ENCODE measurements around the gene MEF2B. TPM values are rescaled to one million over a fixed set of nuclear protein-coding genes. Genes with fewer than 3 reads are reported as not detected.

Gene MEF2B
- total and polyA plus RNA-seq, 2 donors (not counting 3 experiments of a cell fraction or from before 2014, with no cell fraction given): 0.52 to 1.2 TPM

GRCh38 chr19:19191768-19192077, 21.7 kb upstream of the MEF2B start:
- dilution Hi-C loops (cut with MboI; ENCODE audit: extremely low pct_ligation_motif_present, low sequenced_read_pairs) (no loop called here), intact Hi-C loops (cut with micrococcal nuclease) (loop anchor here (1.0 to 10.0 kb wide), 4 partner anchors 12 to 293 kb away; partner anchors contain the start of genes MAU2, NR2C2AP and SUGP1)
- FAIRE-seq (no peak), DNase-seq (ENCODE audit: low read depth, low spot score) (no peak)
- peaks cover 0 to 3% of the 10 kb centered on the region in 2 experiments for H3K36me3 ChIP-seq (ENCODE audit: control insufficient read depth in 2 of 2, extremely low read depth in 1 of 2, insufficient read depth in 2 of 2, low read length in 2 of 2)
- ChIA-PET POLR2A (no interaction called here), CTCF (interaction anchor here (2.4 to 2.9 kb wide), 2 partner anchors 11 to 151 kb away, joined by 12 to 13 read pairs; partner anchors contain the start of gene NR2C2AP)
- peak overlapping the region; percentile 78 to 100 (median 98) for H3K4me3 ChIP-seq (replicated peaks in 1 of 3; ENCODE audit: insufficient read depth in 1 of 3, low read depth in 1 of 3, low read length in 3 of 3)
- no peaks in the 10 kb centered on the region for H4K20me1 ChIP-seq (replicated peaks; ENCODE audit: control insufficient read depth, extremely low read depth, insufficient read depth, low read length)
- no peaks in the 10 kb centered on the region for H3K9me1 ChIP-seq (replicated peaks; ENCODE audit: control insufficient read depth, extremely low read depth, insufficient read depth, low read length)
- no peaks in the 10 kb centered on the region for H3K9me3 ChIP-seq (replicated peaks; ENCODE audit: control insufficient read depth, insufficient read depth, low read length)
- H3K27ac ChIP-seq (ENCODE audit: insufficient read depth, low read depth, low read length): peak overlapping the region; percentile 98
- H3K4me2 ChIP-seq (ENCODE audit: insufficient read depth, low read length): peak overlapping the region; percentile 65
- H2AFZ ChIP-seq (ENCODE audit: low read depth, low read length): peak overlapping the region; percentile 100
- BruUV-seq (replicated peaks): TSS peak; percentile 35
- no peaks in the 10 kb centered on the region for H3K27me3 ChIP-seq (ENCODE audit: control insufficient read depth in 2 of 2, insufficient read depth in 2 of 2, low read length in 2 of 2)
- peaks cover 15% of the 10 kb centered on the region for H3K4me1 ChIP-seq (ENCODE audit: control insufficient read depth, extremely low read depth, insufficient read depth, low read length)
- H3K9ac ChIP-seq (replicated peaks; ENCODE audit: extremely low read depth, insufficient read depth, low read length): peak overlapping the region; percentile 99
- peaks cover 29% of the 10 kb centered on the region for H3K79me2 ChIP-seq (ENCODE audit: control insufficient read depth, insufficient read depth, low read length)
- TF ChIP-seq, protein P1, sequence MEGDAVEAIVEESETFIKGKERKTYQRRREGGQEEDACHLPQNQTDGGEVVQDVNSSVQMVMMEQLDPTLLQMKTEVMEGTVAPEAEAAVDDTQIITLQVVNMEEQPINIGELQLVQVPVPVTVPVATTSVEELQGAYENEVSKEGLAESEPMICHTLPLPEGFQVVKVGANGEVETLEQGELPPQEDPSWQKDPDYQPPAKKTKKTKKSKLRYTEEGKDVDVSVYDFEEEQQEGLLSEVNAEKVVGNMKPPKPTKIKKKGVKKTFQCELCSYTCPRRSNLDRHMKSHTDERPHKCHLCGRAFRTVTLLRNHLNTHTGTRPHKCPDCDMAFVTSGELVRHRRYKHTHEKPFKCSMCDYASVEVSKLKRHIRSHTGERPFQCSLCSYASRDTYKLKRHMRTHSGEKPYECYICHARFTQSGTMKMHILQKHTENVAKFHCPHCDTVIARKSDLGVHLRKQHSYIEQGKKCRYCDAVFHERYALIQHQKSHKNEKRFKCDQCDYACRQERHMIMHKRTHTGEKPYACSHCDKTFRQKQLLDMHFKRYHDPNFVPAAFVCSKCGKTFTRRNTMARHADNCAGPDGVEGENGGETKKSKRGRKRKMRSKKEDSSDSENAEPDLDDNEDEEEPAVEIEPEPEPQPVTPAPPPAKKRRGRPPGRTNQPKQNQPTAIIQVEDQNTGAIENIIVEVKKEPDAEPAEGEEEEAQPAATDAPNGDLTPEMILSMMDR (IDR thresholded peaks at IDR 0.05; ENCODE audit: extremely low read depth in 1 of 2, insufficient read depth in 1 of 2, low read depth in 1 of 2, low read length in 2 of 2): no peak
- TF ChIP-seq MAX (IDR thresholded peaks at IDR 0.05; ENCODE audit: insufficient read depth, insufficient read length) (no peak), JUN (IDR thresholded peaks at IDR 0.05; ENCODE audit: borderline replicate concordance, insufficient read depth, insufficient read length, low read depth) (no peak), EZH2 (IDR thresholded peaks at IDR 0.05; ENCODE audit: borderline replicate concordance, low read depth, low read length, severe bottlenecking) (no peak), POLR2A (IDR thresholded peaks at IDR 0.05; ENCODE audit: low read depth, low read length) (no peak), POLR2AphosphoS5 (IDR thresholded peaks at IDR 0.05; ENCODE audit: insufficient read depth, low read depth, low read length) (no peak), FOS (IDR thresholded peaks at IDR 0.05; ENCODE audit: borderline replicate concordance, insufficient read depth, low read length) (no peak), GATA2 (IDR thresholded peaks at IDR 0.05; ENCODE audit: insufficient read depth, insufficient read length, low read depth, low read length) (no peak), MYC (IDR thresholded peaks at IDR 0.05; ENCODE audit: low read depth, low read length) (no peak)
